22Rv1 (cell line): ENCODE results near the gene NUDT9.

Experiments used
- CTCF ChIP-seq: fragments of 450-650 bp; IDR thresholded peaks from 2 replicates; pipeline ENCODE4 v1.5.1; 2017; ENCODE audit warnings: mild to moderate bottlenecking
- ZFX ChIP-seq: fragments of 450-650 bp; IDR thresholded peaks from 2 replicates; pipeline ENCODE4 v1.6.1; 2017; ENCODE audit warnings: antibody characterized with exemption, borderline replicate concordance

DNA sequence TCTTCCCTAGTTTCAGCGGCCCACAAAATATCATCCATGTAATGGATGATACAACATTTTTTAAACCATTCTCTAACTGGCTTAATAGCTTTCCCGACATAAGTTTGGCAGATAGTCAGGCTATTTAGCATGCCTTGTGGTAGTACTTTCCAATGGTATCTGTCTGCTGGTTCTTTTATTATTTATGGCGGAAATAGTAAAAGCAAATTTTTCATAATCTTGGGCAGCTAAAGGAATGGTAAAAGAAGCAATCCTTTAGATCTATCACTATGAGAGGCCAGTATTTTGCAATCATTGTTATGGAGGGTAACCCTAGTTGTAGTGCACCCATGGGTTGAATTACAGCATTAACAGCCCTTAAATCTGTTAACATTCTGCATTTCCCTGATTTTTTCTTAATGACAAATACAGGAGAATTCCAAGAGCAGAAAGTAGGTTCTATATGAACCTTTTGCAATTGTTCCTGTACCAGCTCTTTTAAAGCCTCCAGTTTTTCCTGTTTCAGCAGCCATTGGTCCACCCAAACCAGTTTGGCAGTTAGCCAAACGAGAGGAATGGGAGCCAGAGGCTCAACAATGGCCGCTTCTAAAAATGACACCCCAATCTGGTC, 17.1 kb upstream of the NUDT9 start:
- TF ChIP-seq CTCF (no peak), ZFX (no peak)
